Head of caudate nucleus (tissue), 42 donors: ENCODE results near the gene SEMA6A.

Source experiments
- DNase-seq, 42 donors: peaks; one replicate each; pipeline versions ENCODE4 v3.0.0 to v3.0.0-alpha.2; 2020 to 2021; ENCODE audit warnings: mixed read lengths in 7 of 42
- intact Hi-C: fragments of 100-400 bp; cut with DNase I; formaldehyde crosslinking; loops from one replicate; pipeline ENCODE4 v1.15.0; 2022

Gene SEMA6A

GRCh38 chr5:116507941-116508655 is 66.5 kb downstream of the SEMA6A start:
- intact Hi-C loops = no loop called here

GRCh38 chr5:116507051-116507537 is 67.5 kb downstream of the SEMA6A start:
- DNase-seq = no peak
- intact Hi-C loops = no loop called here

More at GRCh38 chr5:116507941-116508655, 66.5 kb downstream of the SEMA6A start:
- no peak for DNase-seq

GRCh38 chr5:116506488-116506887 is 68.1 kb downstream of the SEMA6A start:
- intact Hi-C loops = no loop called here

GRCh38 chr5:116504593-116505166 is 69.9 kb downstream of the SEMA6A start:
- intact Hi-C loops = no loop called here
- no peak for DNase-seq

More at GRCh38 chr5:116506488-116506887, 68.1 kb downstream of the SEMA6A start:
- DNase-seq = no peak

GRCh38 chr5:116502616-116503015 is 72.0 kb downstream of the SEMA6A start:
- intact Hi-C loops = no loop called here
- DNase-seq = peak in 9 of 42 donors; percentile 12 to 63 (median 32)

- intact Hi-C loops = no loop called here
- DNase-seq = no peak
Observed at GRCh38 chr5:116502138-116502537, 72.5 kb downstream of the SEMA6A start.

GRCh38 chr5:116498503-116499048 is 76.0 kb downstream of the SEMA6A start:
- intact Hi-C loops = loop anchor here (5.0 kb wide), 1 partner anchor 74 kb away; the partner anchor contains the start of gene SEMA6A
- DNase-seq = no peak

GRCh38 chr5:116497631-116498030 is 77.0 kb downstream of the SEMA6A start:
- intact Hi-C loops = loop anchor here (5.0 kb wide), 1 partner anchor 75 kb away; the partner anchor contains the start of gene SEMA6A
- no peak for DNase-seq

GRCh38 chr5:116495786-116496357 is 78.8 kb downstream of the SEMA6A start:
- intact Hi-C loops = loop anchor here (5.0 kb wide), 1 partner anchor 76 kb away; the partner anchor contains the start of gene SEMA6A
- no peak for DNase-seq

GRCh38 chr5:116494784-116495450 is 79.7 kb downstream of the SEMA6A start:
- intact Hi-C loops = loop anchor here (5.0 kb wide), 1 partner anchor 77 kb away; the partner anchor contains the start of gene SEMA6A
- no peak for DNase-seq

GRCh38 chr5:116492776-116493175 is 81.8 kb downstream of the SEMA6A start:
- DNase-seq = no peak
- intact Hi-C loops = no loop called here

- intact Hi-C loops = no loop called here
- peak in 3 of 42 donors; percentile 15 to 57 (median 16) for DNase-seq
Observed at GRCh38 chr5:116492016-116492623, 82.5 kb downstream of the SEMA6A start.

- intact Hi-C loops = no loop called here
- no peak for DNase-seq
Observed at GRCh38 chr5:116488356-116489041, 86.1 kb downstream of the SEMA6A start.

GRCh38 chr5:116487045-116487444 is 87.6 kb downstream of the SEMA6A start:
- intact Hi-C loops = no loop called here
- peak in 10 of 42 donors; percentile 13 to 71 (median 38) for DNase-seq

GRCh38 chr5:116486588-116486987 is 88.0 kb downstream of the SEMA6A start:
- no peak for DNase-seq
- intact Hi-C loops = no loop called here

- intact Hi-C loops = no loop called here
Observed at GRCh38 chr5:116484645-116485044, 90.0 kb downstream of the SEMA6A start.

GRCh38 chr5:116482394-116482793 is 92.2 kb downstream of the SEMA6A start:
- intact Hi-C loops = no loop called here

More at GRCh38 chr5:116484645-116485044, 90.0 kb downstream of the SEMA6A start:
- DNase-seq = no peak

GRCh38 chr5:116480894-116481510 is 93.6 kb downstream of the SEMA6A start:
- intact Hi-C loops = no loop called here
- no peak for DNase-seq

More at GRCh38 chr5:116482394-116482793, 92.2 kb downstream of the SEMA6A start:
- no peak for DNase-seq
